Astrocyte (in vitro differentiated cells and primary cell): ENCODE data around the gene MTERF4. TPM values are rescaled to one million over a fixed set of nuclear protein-coding genes. Genes with fewer than 3 reads are reported as not detected.

Experiments
- DNase-seq: peaks from one replicate; pipeline ENCODE4 v3.0.0-alpha.2; 2010; ENCODE audit warnings: low read depth
- FAIRE-seq: peaks from 2 replicates; lab custom pipeline; 2011; peaks lifted over from hg19 to GRCh38; lab: Jason Lieb, UNC
- H2AFZ ChIP-seq: 2 replicates; pipeline ENCODE4 v1.6.0; 2012; ENCODE audit warnings: low read depth, low read length, inconsistent platforms
- H3K27ac ChIP-seq: 2 replicates; pipeline ENCODE4 v1.5.1; 2011; ENCODE audit warnings: low read depth, low read length, inconsistent platforms
- H3K27me3 ChIP-seq: 2 replicates; pipeline ENCODE4 v1.6.0; 2011; ENCODE audit warnings: low read length, inconsistent platforms; ENCODE audit not compliant: insufficient read depth
- H3K36me3 ChIP-seq: 2 replicates; pipeline ENCODE4 v1.5.1; 2011; ENCODE audit warnings: low read length, inconsistent platforms; ENCODE audit not compliant: insufficient read depth
- H3K4me1 ChIP-seq: 2 replicates; pipeline ENCODE4 v1.5.1; 2011; ENCODE audit warnings: low read length, inconsistent platforms; ENCODE audit not compliant: insufficient read depth
- H3K4me2 ChIP-seq: 2 replicates; pipeline ENCODE4 v1.6.0; 2012; ENCODE audit warnings: low read length, inconsistent platforms
- H3K4me3 ChIP-seq: 2 replicates; pipeline ENCODE4 v1.5.1; 2011; ENCODE audit warnings: low read depth, mild to moderate bottlenecking, low read length, inconsistent platforms; ENCODE audit not compliant: insufficient read depth
- H3K79me2 ChIP-seq: 2 replicates; pipeline ENCODE4 v1.6.0; 2012; ENCODE audit warnings: mild to moderate bottlenecking, low read length, inconsistent platforms; ENCODE audit not compliant: insufficient read depth
- H3K9ac ChIP-seq: 2 replicates; pipeline ENCODE4 v1.6.0; 2012; ENCODE audit warnings: mild to moderate bottlenecking, low read length, inconsistent platforms
- H3K9me3 ChIP-seq: 2 replicates; pipeline ENCODE4 v1.5.1; 2012; ENCODE audit warnings: low read depth, mild to moderate bottlenecking, low read length, inconsistent platforms; ENCODE audit not compliant: insufficient read depth
- H4K20me1 ChIP-seq: 2 replicates; pipeline ENCODE4 v1.6.0; 2012; ENCODE audit warnings: low read length, inconsistent platforms; ENCODE audit not compliant: insufficient read depth
- H3K27ac Mint-ChIP-seq: one replicate; pipeline ENCODE4 v1.8.0; 2021; ENCODE audit warnings: mild to moderate bottlenecking, mixed read lengths; ENCODE audit not compliant: unreplicated experiment
- H3K27me3 Mint-ChIP-seq: one replicate; pipeline ENCODE4 v1.8.0; 2021; ENCODE audit warnings: low read depth, mixed read lengths; ENCODE audit not compliant: unreplicated experiment
- H3K36me3 Mint-ChIP-seq: one replicate; pipeline ENCODE4 v1.8.0; 2021; ENCODE audit warnings: low read depth, mixed read lengths; ENCODE audit not compliant: unreplicated experiment
- H3K4me1 Mint-ChIP-seq: one replicate; pipeline ENCODE4 v1.8.0; 2021; ENCODE audit warnings: low read depth, mixed read lengths; ENCODE audit not compliant: unreplicated experiment
- H3K4me3 Mint-ChIP-seq: one replicate; pipeline ENCODE4 v1.8.0; 2021; ENCODE audit warnings: mild to moderate bottlenecking, moderate library complexity, mixed read lengths; ENCODE audit not compliant: unreplicated experiment
- H3K9me3 Mint-ChIP-seq: one replicate; pipeline ENCODE4 v1.8.0; 2021; ENCODE audit warnings: mild to moderate bottlenecking, mixed read lengths; ENCODE audit not compliant: unreplicated experiment
- CTCF ChIP-seq: IDR thresholded peaks from 2 replicates; pipeline ENCODE4 v1.5.1; 2011; ENCODE audit warnings: low read depth, mild to moderate bottlenecking, inconsistent platforms, low read length, moderate library complexity; ENCODE audit not compliant: insufficient read depth
- EZH2 ChIP-seq: IDR thresholded peaks from 2 replicates; pipeline ENCODE4 v1.6.1; 2012; ENCODE audit warnings: mild to moderate bottlenecking, low read length, inconsistent platforms; ENCODE audit not compliant: insufficient read depth
- total RNA-seq: library from RNA; stranded (reverse); gene quantifications from 2 replicates; pipeline ENCODE4 v1.2.1, GENCODE V29; 2021

MTERF4 gene
- total RNA-seq, 1 donor from 2014 or later = 26.3 TPM

- Histone ChIP-seq H4K20me1 (no peaks in the 10 kb centered on the region), H3K4me2 (no peak overlapping the region), H3K9me3 (no peaks in the 10 kb centered on the region), H3K4me3 (no peak overlapping the region), H3K4me1 (no peaks in the 10 kb centered on the region), H3K27ac (no peak overlapping the region), H3K9ac (no peak overlapping the region), H2AFZ (no peak overlapping the region), H3K27me3 (no peaks in the 10 kb centered on the region), H3K79me2 (no peaks in the 10 kb centered on the region), H3K36me3 (no peaks in the 10 kb centered on the region)
- DNase-seq (no peak), FAIRE-seq (no peak)
- H3K27me3 Mint-ChIP-seq = peaks cover 49% of the 10 kb centered on the region
- no peaks in the 10 kb centered on the region for H3K4me1 Mint-ChIP-seq
- no peak overlapping the region for H3K4me3 Mint-ChIP-seq
- no peak for TF ChIP-seq EZH2
- H3K27ac Mint-ChIP-seq = no peak overlapping the region
- no peaks in the 10 kb centered on the region for H3K36me3 Mint-ChIP-seq
- peaks cover 7% of the 10 kb centered on the region for H3K9me3 Mint-ChIP-seq
These were observed 51.2 kb downstream of the MTERF4 start for GRCh38 chr2:241050624-241051577.

DNA sequence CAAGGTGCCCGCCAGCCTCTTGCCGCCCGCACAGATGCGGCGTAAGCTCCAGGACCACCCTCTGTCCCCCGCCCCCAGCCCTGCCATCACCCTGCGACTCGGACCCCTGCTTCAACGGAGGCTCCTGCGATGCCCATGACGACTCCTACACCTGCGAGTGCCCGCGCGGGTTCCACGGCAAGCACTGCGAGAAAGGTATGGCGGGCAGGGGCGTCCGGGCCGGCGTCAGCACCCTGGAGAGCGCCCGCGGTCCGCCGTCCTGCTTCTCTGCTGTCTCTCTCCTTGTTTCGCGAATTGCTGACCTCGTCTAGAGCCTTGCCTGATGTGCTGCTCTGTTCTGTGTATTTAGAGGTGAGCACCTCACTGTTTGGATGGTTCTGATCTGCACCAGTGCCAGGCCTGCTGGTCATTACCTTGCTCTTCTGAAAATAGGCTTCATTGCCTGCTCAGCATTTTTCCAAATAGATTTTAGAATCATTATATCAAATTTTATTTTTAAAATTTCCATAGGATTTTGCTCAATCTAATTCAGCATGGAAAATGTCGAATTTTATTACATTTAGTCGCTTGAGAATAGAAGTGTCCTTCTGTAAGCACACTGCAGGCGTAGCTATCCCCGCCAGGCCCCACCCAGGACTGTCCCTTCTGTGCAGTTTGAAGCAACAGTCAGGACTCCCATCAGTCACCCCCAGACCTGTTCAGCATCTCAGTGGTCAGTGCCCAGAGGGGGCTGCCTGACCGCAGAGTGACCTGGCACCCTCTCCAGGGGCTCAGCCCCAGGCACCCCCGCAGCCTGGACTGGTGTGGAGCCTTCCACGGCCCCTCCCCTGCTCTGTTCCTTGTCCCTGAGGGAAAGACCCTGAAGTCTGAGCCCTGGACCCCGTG lies 52.1 kb downstream of the MTERF4 start:
- Histone ChIP-seq H3K4me2 (no peak overlapping the region), H3K4me1 (no peaks in the 10 kb centered on the region), H4K20me1 (no peaks in the 10 kb centered on the region), H3K4me3 (no peak overlapping the region), H3K27ac (no peak overlapping the region), H3K9me3 (no peaks in the 10 kb centered on the region), H3K79me2 (no peaks in the 10 kb centered on the region), H3K27me3 (no peaks in the 10 kb centered on the region), H3K9ac (no peak overlapping the region), H2AFZ (no peak overlapping the region), H3K36me3 (no peaks in the 10 kb centered on the region)
- peak; percentile 4 for DNase-seq
- Mint-ChIP-seq H3K36me3 (no peaks in the 10 kb centered on the region), H3K4me3 (no peak overlapping the region), H3K9me3 (peaks cover 9% of the 10 kb centered on the region), H3K27ac (no peak overlapping the region), H3K4me1 (no peaks in the 10 kb centered on the region), H3K27me3 (peaks cover 45% of the 10 kb centered on the region)
- no peak for FAIRE-seq
- TF ChIP-seq CTCF (no peak), EZH2 (no peak)

DNA sequence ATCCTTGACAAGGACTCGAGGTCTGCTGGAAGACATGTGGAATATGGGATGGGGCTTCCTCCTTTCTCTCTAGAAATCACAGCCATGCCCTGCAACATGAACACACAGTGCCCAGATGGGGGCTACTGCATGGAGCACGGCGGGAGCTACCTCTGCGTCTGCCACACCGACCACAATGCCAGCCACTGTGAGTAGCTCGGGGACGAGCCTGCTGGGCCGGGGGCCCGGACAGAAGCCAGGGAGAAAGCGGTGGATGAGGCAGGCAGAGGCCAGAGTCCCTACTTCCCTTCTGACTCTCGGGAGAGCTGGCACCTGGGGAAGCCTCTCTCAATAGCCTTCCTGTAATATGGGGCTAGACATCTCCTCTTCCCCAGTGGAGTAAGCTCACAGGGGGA lies 53.1 kb downstream of the MTERF4 start:
- H3K9ac ChIP-seq = no peak overlapping the region
- H3K79me2 ChIP-seq = no peaks in the 10 kb centered on the region
- H3K4me2 ChIP-seq = no peak overlapping the region
- Mint-ChIP-seq H3K9me3 (peaks cover 9% of the 10 kb centered on the region), H3K36me3 (no peaks in the 10 kb centered on the region), H3K4me3 (no peak overlapping the region), H3K27ac (no peak overlapping the region), H3K27me3 (peaks cover 51% of the 10 kb centered on the region), H3K4me1 (no peaks in the 10 kb centered on the region)
- no peak overlapping the region for H3K27ac ChIP-seq
- FAIRE-seq = no peak
- H3K27me3 ChIP-seq = no peaks in the 10 kb centered on the region
- TF ChIP-seq EZH2 (no peak), CTCF (no peak)
- H3K4me3 ChIP-seq = no peak overlapping the region
- H4K20me1 ChIP-seq = no peaks in the 10 kb centered on the region
- H2AFZ ChIP-seq = no peak overlapping the region
- no peak for DNase-seq
- H3K9me3 ChIP-seq = no peaks in the 10 kb centered on the region
- H3K36me3 ChIP-seq = no peaks in the 10 kb centered on the region
- H3K4me1 ChIP-seq = no peaks in the 10 kb centered on the region
